ENCODE results near the gene BICRAL. TPM values are rescaled to one million over a fixed set of nuclear protein-coding genes. Genes with fewer than 3 reads are reported as not detected.
"Not testable (repeated sequence)": the region's sequence is repeated elsewhere in the genome, so short reads cannot be mapped to it uniquely, and the experiment has no call there.

The BICRAL gene, protein sequence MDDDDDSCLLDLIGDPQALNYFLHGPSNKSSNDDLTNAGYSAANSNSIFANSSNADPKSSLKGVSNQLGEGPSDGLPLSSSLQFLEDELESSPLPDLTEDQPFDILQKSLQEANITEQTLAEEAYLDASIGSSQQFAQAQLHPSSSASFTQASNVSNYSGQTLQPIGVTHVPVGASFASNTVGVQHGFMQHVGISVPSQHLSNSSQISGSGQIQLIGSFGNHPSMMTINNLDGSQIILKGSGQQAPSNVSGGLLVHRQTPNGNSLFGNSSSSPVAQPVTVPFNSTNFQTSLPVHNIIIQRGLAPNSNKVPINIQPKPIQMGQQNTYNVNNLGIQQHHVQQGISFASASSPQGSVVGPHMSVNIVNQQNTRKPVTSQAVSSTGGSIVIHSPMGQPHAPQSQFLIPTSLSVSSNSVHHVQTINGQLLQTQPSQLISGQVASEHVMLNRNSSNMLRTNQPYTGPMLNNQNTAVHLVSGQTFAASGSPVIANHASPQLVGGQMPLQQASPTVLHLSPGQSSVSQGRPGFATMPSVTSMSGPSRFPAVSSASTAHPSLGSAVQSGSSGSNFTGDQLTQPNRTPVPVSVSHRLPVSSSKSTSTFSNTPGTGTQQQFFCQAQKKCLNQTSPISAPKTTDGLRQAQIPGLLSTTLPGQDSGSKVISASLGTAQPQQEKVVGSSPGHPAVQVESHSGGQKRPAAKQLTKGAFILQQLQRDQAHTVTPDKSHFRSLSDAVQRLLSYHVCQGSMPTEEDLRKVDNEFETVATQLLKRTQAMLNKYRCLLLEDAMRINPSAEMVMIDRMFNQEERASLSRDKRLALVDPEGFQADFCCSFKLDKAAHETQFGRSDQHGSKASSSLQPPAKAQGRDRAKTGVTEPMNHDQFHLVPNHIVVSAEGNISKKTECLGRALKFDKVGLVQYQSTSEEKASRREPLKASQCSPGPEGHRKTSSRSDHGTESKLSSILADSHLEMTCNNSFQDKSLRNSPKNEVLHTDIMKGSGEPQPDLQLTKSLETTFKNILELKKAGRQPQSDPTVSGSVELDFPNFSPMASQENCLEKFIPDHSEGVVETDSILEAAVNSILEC
- 1 to 10 TPM; 4.3 to 6.0 (median 5.5) TPM for total RNA-seq
- long read RNA-seq, partial matches to known transcripts = 0 of 1 reads
- long read RNA-seq, other reads (novel, unspliced or antisense) = 1 of 1 reads

DNA sequence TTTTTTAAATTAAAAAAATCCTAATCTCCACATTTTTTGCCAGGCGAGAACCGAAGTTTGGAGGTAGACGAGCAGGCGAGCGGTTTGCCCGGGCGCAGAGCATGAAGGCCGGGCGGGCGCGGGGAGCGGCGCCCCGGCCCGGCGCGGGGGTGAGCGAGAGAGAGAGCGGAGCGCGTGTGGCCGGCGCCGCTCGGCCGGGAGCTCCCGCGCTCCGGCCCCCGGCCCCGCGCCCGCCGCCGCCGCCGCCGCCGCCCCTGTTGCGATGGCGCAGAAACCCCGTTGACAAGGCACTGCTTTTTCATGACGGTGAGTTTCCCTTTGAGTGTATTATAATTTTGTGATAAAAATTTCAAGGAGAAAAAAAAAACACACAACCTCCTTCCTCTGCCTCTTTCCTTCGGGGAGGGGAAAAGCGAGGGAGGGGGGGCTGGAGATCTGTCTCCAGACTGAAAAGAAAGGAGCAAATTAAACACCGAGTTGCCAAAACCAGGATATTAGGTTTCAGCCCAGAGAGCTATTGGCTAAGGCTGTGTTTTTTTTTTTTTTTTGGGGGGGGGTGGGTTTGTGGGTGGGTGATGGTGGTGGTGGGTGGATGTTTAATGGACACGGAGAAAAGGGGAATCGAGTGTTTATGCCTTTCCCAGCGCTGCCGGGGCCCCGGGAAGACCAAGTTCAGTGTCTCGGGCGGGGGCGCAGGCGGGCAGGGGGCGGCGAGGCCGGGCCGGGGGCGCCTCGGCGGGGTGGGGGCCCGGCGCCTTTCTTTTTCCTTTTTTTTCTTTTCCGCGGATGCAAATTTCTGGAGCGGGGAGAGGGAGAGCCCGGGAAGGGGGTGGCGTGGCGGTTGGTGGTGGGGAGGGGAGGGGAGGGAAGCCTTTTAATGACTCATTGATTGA, at the start of gene BICRAL:
Gene BICRAL (plus strand): TSS at position 257 of the 893 bp plus-strand sequence. CDS start 39,971 bp downstream, outside the sequence.
- peak within 1 kb of the TSS; percentile 100 for H3K27ac ChIP-seq
- peak; percentile 19 to 47 (median 38) for ATAC-seq
- intact Hi-C loops (cut with DNase I) = no loop called here
- H3K36me3 ChIP-seq = no peaks in the 10 kb centered on the region
- peak within 1 kb of the TSS; percentile 71 to 83 (median 76) for H3K4me3 ChIP-seq
- peaks cover 0 to 19% (median 7%) of the 10 kb centered on the region in 4 donors for H3K4me1 ChIP-seq
- TF ChIP-seq CTCF (IDR thresholded peaks at IDR 0.05) (no peak), POLR2A (IDR thresholded peaks at IDR 0.05) (no peak)
- no peaks in the 10 kb centered on the region for H3K9me3 ChIP-seq
- DNase-seq = peak; percentile 43 to 74 (median 62)
- under 1% methylated on average over 57 of the region's 70 CpGs for WGBS (ENCODE audit: insufficient coverage, low coverage, low lambda C conversion rate, missing lambda C conversion rate)
- H3K27me3 ChIP-seq = no peaks in the 10 kb centered on the region

GRCh38 chr6:42733867-42734481, 47.9 kb upstream of the BICRAL start:
- intact Hi-C loops (cut with DNase I); DNase-seq: not testable (repeated sequence)

DNA sequence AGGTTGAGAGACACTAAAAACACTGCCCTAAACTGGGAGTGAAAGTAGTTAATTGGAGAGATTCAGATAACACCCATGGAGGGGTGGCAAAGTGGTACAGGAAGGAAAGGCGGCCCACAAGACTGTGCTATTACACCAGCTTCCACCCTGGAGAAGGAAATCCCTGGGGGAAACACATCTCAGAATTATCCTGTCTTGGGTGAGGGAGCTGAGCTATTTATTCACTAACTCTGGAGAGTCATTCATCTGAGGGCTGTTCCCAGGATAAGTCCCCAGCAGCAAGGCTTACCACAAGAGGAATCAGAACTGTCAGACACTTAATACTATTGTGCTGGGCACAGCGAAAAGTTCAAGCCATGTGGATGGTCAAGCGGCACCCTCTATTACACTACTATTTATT, 45.9 kb upstream of the BICRAL start:
- no peaks in the 10 kb centered on the region for H3K36me3 ChIP-seq
- intact Hi-C loops (cut with DNase I) = no loop called here
- TF ChIP-seq CTCF (IDR thresholded peaks at IDR 0.05) = no peak
- no peak for TF ChIP-seq POLR2A (IDR thresholded peaks at IDR 0.05)
- no peaks in the 10 kb centered on the region for H3K27me3 ChIP-seq
- H3K27ac ChIP-seq = no peak overlapping the region
- H3K9me3 ChIP-seq = no peaks in the 10 kb centered on the region
- WGBS (ENCODE audit: insufficient coverage, low coverage, low lambda C conversion rate, missing lambda C conversion rate) = 93% methylated on average over 2 of the region's 3 CpGs
- no peaks in the 10 kb centered on the region for H3K4me1 ChIP-seq
- DNase-seq = no peak
- no peak for ATAC-seq
- H3K4me3 ChIP-seq = no peak overlapping the region

More at GRCh38 chr6:42733867-42734481, 47.9 kb upstream of the BICRAL start:
- H3K9me3 ChIP-seq, H3K27ac ChIP-seq, H3K27me3 ChIP-seq, H3K4me3 ChIP-seq, H3K4me1 ChIP-seq, ATAC-seq, H3K36me3 ChIP-seq: not testable (repeated sequence)
- WGBS (ENCODE audit: insufficient coverage, low coverage, low lambda C conversion rate, missing lambda C conversion rate) = 70% methylated on average over 7 of the region's 13 CpGs

DNA sequence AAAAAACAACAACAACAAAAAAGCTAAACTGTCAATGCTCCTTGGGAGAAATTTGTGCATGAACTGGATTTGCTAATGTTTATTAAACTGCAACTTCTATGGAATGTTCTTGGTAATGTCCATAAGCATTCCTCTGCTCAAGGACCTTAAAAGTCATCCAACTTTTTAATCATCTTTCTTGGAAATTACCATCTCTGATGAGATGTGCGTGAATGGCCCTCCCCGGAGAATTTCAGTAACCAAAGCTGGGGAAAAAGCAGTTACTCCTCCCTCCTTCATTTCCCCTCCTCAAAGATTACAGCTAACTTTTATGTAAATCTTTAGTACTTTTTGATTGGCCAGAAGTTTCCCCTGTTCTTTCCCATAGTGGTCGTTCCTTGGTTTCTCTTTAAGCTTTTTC, 41.1 kb upstream of the BICRAL start:
- no peak for ATAC-seq
- peaks cover 0 to 15% (median 3%) of the 10 kb centered on the region in 4 donors for H3K4me1 ChIP-seq
- intact Hi-C loops (cut with DNase I) = loop anchor here in 1 of 2 donors (10.0 kb wide), 1 partner anchor 144 kb away; no protein-coding TSS in a partner anchor
- no peaks in the 10 kb centered on the region for H3K27me3 ChIP-seq
- TF ChIP-seq POLR2A (IDR thresholded peaks at IDR 0.05) = no peak
- no peak for TF ChIP-seq CTCF (IDR thresholded peaks at IDR 0.05)
- 48% methylated on average over 2 of the region's 3 CpGs for WGBS (ENCODE audit: insufficient coverage, low coverage, low lambda C conversion rate, missing lambda C conversion rate)
- no peak for DNase-seq
- H3K4me3 ChIP-seq = no peak overlapping the region
- H3K9me3 ChIP-seq = no peaks in the 10 kb centered on the region
- no peak overlapping the region for H3K27ac ChIP-seq
- H3K36me3 ChIP-seq = no peaks in the 10 kb centered on the region

Data from right lobe of liver (tissue), 6 donors.